Panc1 (cell line): ENCODE measurements around the gene REXO2. TPM values are rescaled to one million over a fixed set of nuclear protein-coding genes. Genes with fewer than 3 reads are reported as not detected.

Experiments used
- ATAC-seq: fragments of 200-7000 bp; cut with Tn5 transposase; 2 replicates; pipeline ENCODE4 v1.9.1; 2020; ENCODE audit warnings: mild to moderate bottlenecking, moderate library complexity
- BruUV-seq: library from RNA; stranded (reverse); fragments of 400-500 nt; replicated peaks from 2 replicates; lab custom pipeline; 2021; lab: Mats Ljungman, UMichigan
- CTCF ChIA-PET: fragments of 300-600 bp; sonication (Branson Sonifier 250); formaldehyde crosslinking; loops from one replicate; lab custom pipeline; 2022; ENCODE audit warnings: antibody characterized with exemption; lab: Charles Lee
- POLR2A ChIA-PET: fragments of 300-600 bp; sonication (Branson Sonifier 250); formaldehyde crosslinking; loops from one replicate; lab custom pipeline; 2022; ENCODE audit warnings: antibody characterized with exemption; lab: Charles Lee
- DNase-seq: peaks from one replicate; pipeline ENCODE4 v3.0.0-alpha.2; 2010; ENCODE audit warnings: low read depth, low spot score
- H3K27ac ChIP-seq: 2 replicates; pipeline ENCODE4 v1.5.1; 2011; ENCODE audit warnings: mild to moderate bottlenecking, low read length, inconsistent platforms
- H3K27me3 ChIP-seq: fragments of 200-500 bp; sonication (Bioruptor generic); 2 replicates; pipeline ENCODE4 v1.6.0; 2014; ENCODE audit warnings: low read length, inconsistent platforms; ENCODE audit not compliant: control insufficient read depth, insufficient read depth
- H3K36me3 ChIP-seq: fragments of 200-500 bp; sonication (Bioruptor generic); 2 replicates; pipeline ENCODE4 v1.5.1; 2014; ENCODE audit warnings: inconsistent platforms, mild to moderate bottlenecking, low read length, moderate library complexity; ENCODE audit not compliant: control insufficient read depth, insufficient read depth
- H3K4me1 ChIP-seq: 2 replicates; pipeline ENCODE4 v1.5.1; 2011; ENCODE audit warnings: inconsistent platforms, mild to moderate bottlenecking, low read length, moderate library complexity; ENCODE audit not compliant: control insufficient read depth, insufficient read depth
- H3K4me3 ChIP-seq, 2 experiments: 2 replicates each; pipeline ENCODE4 v1.5.1; 2011 to 2012; ENCODE audit warnings: low read depth in 2 of 2, low read length in 2 of 2, mild to moderate bottlenecking in 2 of 2, inconsistent platforms in 1 of 2, moderate library complexity in 1 of 2
- H3K9me3 ChIP-seq: fragments of 200-500 bp; sonication (Bioruptor generic); 2 replicates; pipeline ENCODE4 v1.5.1; 2014; ENCODE audit warnings: low read depth, mild to moderate bottlenecking, inconsistent platforms, low read length, moderate library complexity; ENCODE audit not compliant: control insufficient read depth, insufficient read depth
- POLR2AphosphoS5 ChIP-seq: IDR thresholded peaks from 2 replicates; pipeline ENCODE4 v1.6.1; 2012; ENCODE audit warnings: mild to moderate bottlenecking, low read depth, low read length, moderate library complexity
- SIN3A ChIP-seq: IDR thresholded peaks from 2 replicates; pipeline ENCODE4 v1.6.1; 2012; ENCODE audit warnings: low read depth, mild to moderate bottlenecking, low read length, moderate library complexity, borderline replicate concordance; ENCODE audit not compliant: insufficient read depth
- TCF7L2 ChIP-seq: IDR thresholded peaks from 2 replicates; pipeline ENCODE4 v1.6.1; 2011; ENCODE audit warnings: mild to moderate bottlenecking, low read depth, low read length, inconsistent platforms
- in situ Hi-C: cut with HindIII; loops from 2 replicates; pipeline ENCODE4 v1.10.0; 2016; ENCODE audit warnings: low sequenced_read_pairs, low pct_unique_long_range_greater_than_20kb
- intact Hi-C: fragments of 100-400 bp; cut with micrococcal nuclease; formaldehyde crosslinking; loops from one replicate; pipeline ENCODE4 v1.10.0; 2022; ENCODE audit not compliant: unreplicated experiment
- total RNA-seq: library from RNA; stranded (reverse); gene quantifications from one replicate; pipeline ENCODE4 v1.2.1, GENCODE V29; 2021; ENCODE audit not compliant: unreplicated experiment
- TF ChIP-seq, protein P1 (sequence below): fragments of 450-650 bp; IDR thresholded peaks from 2 replicates; pipeline ENCODE4 v1.5.1; 2017; ENCODE audit warnings: mild to moderate bottlenecking
- TF ChIP-seq, protein P2 (sequence below), 2 experiments: IDR thresholded peaks; 2 replicates each; pipeline ENCODE4 v1.6.1; 2011 to 2012; ENCODE audit warnings: low read depth in 2 of 2, control low read depth in 1 of 2, low read length in 1 of 2, mild to moderate bottlenecking in 1 of 2, moderate library complexity in 1 of 2; ENCODE audit not compliant: insufficient read depth in 1 of 2

REXO2 gene
- total RNA-seq, 1 experiment from 2014 or later, result 111 TPM

DNA sequence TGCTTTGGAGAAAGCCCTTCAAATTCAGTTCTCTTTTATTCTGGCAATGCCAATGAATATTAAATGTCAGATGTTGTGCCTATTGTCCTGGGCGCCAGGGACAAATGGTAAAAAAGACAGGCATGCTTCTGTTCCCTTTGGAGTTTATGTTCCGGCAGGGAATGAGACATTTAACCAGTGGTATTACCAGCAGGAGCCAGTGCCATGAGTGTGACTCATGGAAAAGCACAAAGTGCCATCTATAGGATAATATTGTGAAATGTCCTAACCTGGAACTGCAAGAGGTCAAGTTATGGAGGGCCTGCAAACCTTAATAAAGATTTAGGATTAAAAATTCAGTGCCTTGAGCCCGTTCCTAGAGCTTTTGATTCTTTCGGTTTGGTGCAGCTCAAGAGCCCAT is 39.5 kb downstream of the REXO2 start:
- ChIA-PET POLR2A (no interaction called here), CTCF (no interaction called here)
- no peaks in the 10 kb centered on the region for H3K27me3 ChIP-seq
- H3K27ac ChIP-seq, result no peak overlapping the region
- DNase-seq (no peak), ATAC-seq (no peak)
- H3K4me3 ChIP-seq, result no peak overlapping the region
- no peaks in the 10 kb centered on the region for H3K9me3 ChIP-seq
- TF ChIP-seq, protein P1, sequence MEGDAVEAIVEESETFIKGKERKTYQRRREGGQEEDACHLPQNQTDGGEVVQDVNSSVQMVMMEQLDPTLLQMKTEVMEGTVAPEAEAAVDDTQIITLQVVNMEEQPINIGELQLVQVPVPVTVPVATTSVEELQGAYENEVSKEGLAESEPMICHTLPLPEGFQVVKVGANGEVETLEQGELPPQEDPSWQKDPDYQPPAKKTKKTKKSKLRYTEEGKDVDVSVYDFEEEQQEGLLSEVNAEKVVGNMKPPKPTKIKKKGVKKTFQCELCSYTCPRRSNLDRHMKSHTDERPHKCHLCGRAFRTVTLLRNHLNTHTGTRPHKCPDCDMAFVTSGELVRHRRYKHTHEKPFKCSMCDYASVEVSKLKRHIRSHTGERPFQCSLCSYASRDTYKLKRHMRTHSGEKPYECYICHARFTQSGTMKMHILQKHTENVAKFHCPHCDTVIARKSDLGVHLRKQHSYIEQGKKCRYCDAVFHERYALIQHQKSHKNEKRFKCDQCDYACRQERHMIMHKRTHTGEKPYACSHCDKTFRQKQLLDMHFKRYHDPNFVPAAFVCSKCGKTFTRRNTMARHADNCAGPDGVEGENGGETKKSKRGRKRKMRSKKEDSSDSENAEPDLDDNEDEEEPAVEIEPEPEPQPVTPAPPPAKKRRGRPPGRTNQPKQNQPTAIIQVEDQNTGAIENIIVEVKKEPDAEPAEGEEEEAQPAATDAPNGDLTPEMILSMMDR, result peak; percentile 7; the same call in 1 of the 2 replicates
- TF ChIP-seq, protein P2, sequence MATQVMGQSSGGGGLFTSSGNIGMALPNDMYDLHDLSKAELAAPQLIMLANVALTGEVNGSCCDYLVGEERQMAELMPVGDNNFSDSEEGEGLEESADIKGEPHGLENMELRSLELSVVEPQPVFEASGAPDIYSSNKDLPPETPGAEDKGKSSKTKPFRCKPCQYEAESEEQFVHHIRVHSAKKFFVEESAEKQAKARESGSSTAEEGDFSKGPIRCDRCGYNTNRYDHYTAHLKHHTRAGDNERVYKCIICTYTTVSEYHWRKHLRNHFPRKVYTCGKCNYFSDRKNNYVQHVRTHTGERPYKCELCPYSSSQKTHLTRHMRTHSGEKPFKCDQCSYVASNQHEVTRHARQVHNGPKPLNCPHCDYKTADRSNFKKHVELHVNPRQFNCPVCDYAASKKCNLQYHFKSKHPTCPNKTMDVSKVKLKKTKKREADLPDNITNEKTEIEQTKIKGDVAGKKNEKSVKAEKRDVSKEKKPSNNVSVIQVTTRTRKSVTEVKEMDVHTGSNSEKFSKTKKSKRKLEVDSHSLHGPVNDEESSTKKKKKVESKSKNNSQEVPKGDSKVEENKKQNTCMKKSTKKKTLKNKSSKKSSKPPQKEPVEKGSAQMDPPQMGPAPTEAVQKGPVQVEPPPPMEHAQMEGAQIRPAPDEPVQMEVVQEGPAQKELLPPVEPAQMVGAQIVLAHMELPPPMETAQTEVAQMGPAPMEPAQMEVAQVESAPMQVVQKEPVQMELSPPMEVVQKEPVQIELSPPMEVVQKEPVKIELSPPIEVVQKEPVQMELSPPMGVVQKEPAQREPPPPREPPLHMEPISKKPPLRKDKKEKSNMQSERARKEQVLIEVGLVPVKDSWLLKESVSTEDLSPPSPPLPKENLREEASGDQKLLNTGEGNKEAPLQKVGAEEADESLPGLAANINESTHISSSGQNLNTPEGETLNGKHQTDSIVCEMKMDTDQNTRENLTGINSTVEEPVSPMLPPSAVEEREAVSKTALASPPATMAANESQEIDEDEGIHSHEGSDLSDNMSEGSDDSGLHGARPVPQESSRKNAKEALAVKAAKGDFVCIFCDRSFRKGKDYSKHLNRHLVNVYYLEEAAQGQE (IDR thresholded peaks at IDR 0.05; ENCODE audit: insufficient read depth in 1 of 2, low read depth in 2 of 2, low read length in 1 of 2), result no peak
- no peak for TF ChIP-seq SIN3A
- H3K36me3 ChIP-seq, result no peaks in the 10 kb centered on the region
- no TSS peak for BruUV-seq
- in situ Hi-C loops, result no loop called here
- intact Hi-C loops, result no loop called here
- H3K4me1 ChIP-seq, result no peaks in the 10 kb centered on the region

DNA sequence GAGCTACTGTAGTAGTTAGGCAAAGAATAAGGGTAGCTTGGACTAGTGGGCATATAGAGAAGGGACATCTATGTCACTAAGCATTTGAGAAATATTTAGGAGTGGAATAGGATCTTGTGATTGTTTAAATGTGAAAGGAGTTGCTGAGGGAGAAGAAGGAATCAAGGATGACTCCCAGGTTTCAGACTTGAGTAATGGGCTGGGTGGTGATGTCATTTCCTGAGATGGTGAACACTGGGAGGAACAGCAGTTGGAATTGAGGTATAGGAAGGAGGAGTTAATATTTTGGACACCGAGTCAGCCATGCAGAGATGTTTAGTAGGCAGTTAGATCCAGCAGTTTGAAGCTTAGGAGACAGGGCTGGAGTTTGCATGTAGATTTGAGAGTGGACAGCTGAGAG is 40.1 kb downstream of the REXO2 start:
- BruUV-seq, result no TSS peak
- no peaks in the 10 kb centered on the region for H3K4me1 ChIP-seq
- ChIA-PET CTCF (no interaction called here), POLR2A (no interaction called here)
- in situ Hi-C loops (no loop called here), intact Hi-C loops (no loop called here)
- no peaks in the 10 kb centered on the region for H3K9me3 ChIP-seq
- DNase-seq (no peak), ATAC-seq (no peak)
- no peak overlapping the region for H3K4me3 ChIP-seq
- H3K27ac ChIP-seq, result no peak overlapping the region
- no peaks in the 10 kb centered on the region for H3K36me3 ChIP-seq
- TF ChIP-seq, protein P1, result no peak
- TF ChIP-seq, protein P2 (IDR thresholded peaks at IDR 0.05; ENCODE audit: insufficient read depth in 1 of 2, low read depth in 2 of 2, low read length in 1 of 2), result no peak
- no peak for TF ChIP-seq POLR2AphosphoS5
- TF ChIP-seq TCF7L2, result no peak
- no peak for TF ChIP-seq SIN3A
- no peaks in the 10 kb centered on the region for H3K27me3 ChIP-seq
